NCI-H226 (cell line): ENCODE measurements around the gene MIER3.

Experiments
- DNase-seq: peaks from one replicate; pipeline ENCODE4 v3.0.0-alpha.2; 2015

Gene MIER3

GRCh38 chr5:56893251-56893951 is 58.5 kb downstream of the MIER3 start:
- DNase-seq, result no peak

- no peak for DNase-seq
Measured at GRCh38 chr5:56881571-56881970, 70.4 kb downstream of the MIER3 start.

- peak; percentile 3 for DNase-seq
Measured at GRCh38 chr5:56876327-56876726, 75.6 kb downstream of the MIER3 start.

- no peak for DNase-seq
Measured at GRCh38 chr5:56873056-56873455, 78.9 kb downstream of the MIER3 start.

GRCh38 chr5:56871777-56872176 is 80.1 kb downstream of the MIER3 start:
- DNase-seq, result no peak
